Activated naive CD8-positive, alpha-beta T cell (primary cell): Measurements from ENCODE around the gene CDKAL1.

Experiments used
- H3K27ac Mint-ChIP-seq: one replicate; pipeline ENCODE4 v1.8.0; 2021; ENCODE audit warnings: mixed read lengths
- H3K27me3 Mint-ChIP-seq: one replicate; pipeline ENCODE4 v1.8.0; 2021; ENCODE audit warnings: mixed read lengths
- H3K36me3 Mint-ChIP-seq: one replicate; pipeline ENCODE4 v1.8.0; 2021; ENCODE audit warnings: mixed read lengths
- H3K4me1 Mint-ChIP-seq: one replicate; pipeline ENCODE4 v1.8.0; 2021; ENCODE audit warnings: low read depth, mixed read lengths
- H3K4me3 Mint-ChIP-seq: one replicate; pipeline ENCODE4 v1.8.0; 2021; ENCODE audit warnings: mild to moderate bottlenecking, mixed read lengths
- H3K9me3 Mint-ChIP-seq: one replicate; pipeline ENCODE4 v1.8.0; 2021; ENCODE audit warnings: low read depth, mixed read lengths

Gene CDKAL1

GRCh38 chr6:21138336-21139069 lies 604.2 kb downstream of the CDKAL1 start:
- no peaks in the 10 kb centered on the region for H3K9me3 Mint-ChIP-seq
- no peaks in the 10 kb centered on the region for H3K4me1 Mint-ChIP-seq
- H3K27ac Mint-ChIP-seq = no peak overlapping the region
- no peaks in the 10 kb centered on the region for H3K27me3 Mint-ChIP-seq
- H3K4me3 Mint-ChIP-seq = no peak overlapping the region
- peaks cover 21% of the 10 kb centered on the region for H3K36me3 Mint-ChIP-seq

GRCh38 chr6:21140966-21141365 lies 606.7 kb downstream of the CDKAL1 start:
- H3K27me3 Mint-ChIP-seq = no peaks in the 10 kb centered on the region
- peaks cover 20% of the 10 kb centered on the region for H3K36me3 Mint-ChIP-seq
- no peak overlapping the region for H3K4me3 Mint-ChIP-seq
- H3K27ac Mint-ChIP-seq = no peak overlapping the region
- no peaks in the 10 kb centered on the region for H3K9me3 Mint-ChIP-seq
- H3K4me1 Mint-ChIP-seq = no peaks in the 10 kb centered on the region

- Mint-ChIP-seq H3K27me3 (no peaks in the 10 kb centered on the region), H3K4me1 (no peaks in the 10 kb centered on the region), H3K36me3 (peaks cover 20% of the 10 kb centered on the region), H3K9me3 (no peaks in the 10 kb centered on the region), H3K4me3 (no peak overlapping the region), H3K27ac (no peak overlapping the region)
These were observed 607.5 kb downstream of the CDKAL1 start for GRCh38 chr6:21141616-21142303.

GRCh38 chr6:21142741-21143140 lies 608.5 kb downstream of the CDKAL1 start:
- Mint-ChIP-seq H3K27ac (no peak overlapping the region), H3K4me3 (no peak overlapping the region), H3K36me3 (peaks cover 20% of the 10 kb centered on the region), H3K4me1 (peaks cover 2% of the 10 kb centered on the region), H3K9me3 (no peaks in the 10 kb centered on the region), H3K27me3 (no peaks in the 10 kb centered on the region)

GRCh38 chr6:21143645-21144044 lies 609.4 kb downstream of the CDKAL1 start:
- Mint-ChIP-seq H3K9me3 (no peaks in the 10 kb centered on the region), H3K4me1 (peaks cover 2% of the 10 kb centered on the region), H3K27ac (no peak overlapping the region), H3K36me3 (peaks cover 20% of the 10 kb centered on the region), H3K27me3 (no peaks in the 10 kb centered on the region), H3K4me3 (no peak overlapping the region)

- peaks cover 18% of the 10 kb centered on the region for H3K36me3 Mint-ChIP-seq
- H3K27me3 Mint-ChIP-seq = no peaks in the 10 kb centered on the region
These were observed 610.7 kb downstream of the CDKAL1 start for GRCh38 chr6:21144928-21145327.

GRCh38 chr6:21147995-21148394 lies 613.7 kb downstream of the CDKAL1 start:
- Mint-ChIP-seq H3K27me3 (no peaks in the 10 kb centered on the region), H3K4me3 (no peak overlapping the region), H3K9me3 (no peaks in the 10 kb centered on the region), H3K27ac (no peak overlapping the region), H3K36me3 (peaks cover 17% of the 10 kb centered on the region), H3K4me1 (peaks cover 2% of the 10 kb centered on the region)

More at GRCh38 chr6:21144928-21145327, 610.7 kb downstream of the CDKAL1 start:
- Mint-ChIP-seq H3K9me3 (no peaks in the 10 kb centered on the region), H3K27ac (no peak overlapping the region), H3K4me3 (no peak overlapping the region), H3K4me1 (peaks cover 2% of the 10 kb centered on the region)

GRCh38 chr6:21149470-21149869 lies 615.2 kb downstream of the CDKAL1 start:
- peaks cover 2% of the 10 kb centered on the region for H3K4me1 Mint-ChIP-seq
- peaks cover 15% of the 10 kb centered on the region for H3K36me3 Mint-ChIP-seq
- H3K4me3 Mint-ChIP-seq = no peak overlapping the region
- H3K27me3 Mint-ChIP-seq = no peaks in the 10 kb centered on the region
- H3K27ac Mint-ChIP-seq = no peak overlapping the region
- no peaks in the 10 kb centered on the region for H3K9me3 Mint-ChIP-seq

GRCh38 chr6:21150667-21151066 lies 616.4 kb downstream of the CDKAL1 start:
- Mint-ChIP-seq H3K27me3 (no peaks in the 10 kb centered on the region), H3K27ac (no peak overlapping the region), H3K36me3 (peaks cover 13% of the 10 kb centered on the region), H3K9me3 (no peaks in the 10 kb centered on the region), H3K4me1 (peaks cover 2% of the 10 kb centered on the region), H3K4me3 (no peak overlapping the region)

- Mint-ChIP-seq H3K4me3 (no peak overlapping the region), H3K9me3 (no peaks in the 10 kb centered on the region), H3K27ac (no peak overlapping the region), H3K36me3 (peaks cover 13% of the 10 kb centered on the region), H3K27me3 (no peaks in the 10 kb centered on the region), H3K4me1 (peaks cover 2% of the 10 kb centered on the region)
These were observed 616.9 kb downstream of the CDKAL1 start for GRCh38 chr6:21151119-21151518.

- no peak overlapping the region for H3K27ac Mint-ChIP-seq
These were observed 617.3 kb downstream of the CDKAL1 start for GRCh38 chr6:21151530-21151929.

GRCh38 chr6:21157186-21157929 lies 623.1 kb downstream of the CDKAL1 start:
- H3K4me1 Mint-ChIP-seq = peaks cover 3% of the 10 kb centered on the region
- no peaks in the 10 kb centered on the region for H3K27me3 Mint-ChIP-seq
- H3K36me3 Mint-ChIP-seq = peaks cover 4% of the 10 kb centered on the region
- no peak overlapping the region for H3K4me3 Mint-ChIP-seq
- no peaks in the 10 kb centered on the region for H3K9me3 Mint-ChIP-seq
- no peak overlapping the region for H3K27ac Mint-ChIP-seq

More at GRCh38 chr6:21151530-21151929, 617.3 kb downstream of the CDKAL1 start:
- Mint-ChIP-seq H3K9me3 (no peaks in the 10 kb centered on the region), H3K4me1 (peaks cover 2% of the 10 kb centered on the region), H3K27me3 (no peaks in the 10 kb centered on the region), H3K36me3 (peaks cover 13% of the 10 kb centered on the region), H3K4me3 (no peak overlapping the region)

GRCh38 chr6:21158149-21158548 lies 623.9 kb downstream of the CDKAL1 start:
- Mint-ChIP-seq H3K9me3 (no peaks in the 10 kb centered on the region), H3K4me1 (peaks cover 5% of the 10 kb centered on the region), H3K36me3 (peaks cover 4% of the 10 kb centered on the region), H3K27me3 (no peaks in the 10 kb centered on the region), H3K27ac (no peak overlapping the region), H3K4me3 (no peak overlapping the region)

- Mint-ChIP-seq H3K27ac (no peak overlapping the region), H3K9me3 (no peaks in the 10 kb centered on the region), H3K27me3 (no peaks in the 10 kb centered on the region), H3K4me1 (peaks cover 7% of the 10 kb centered on the region), H3K4me3 (no peak overlapping the region), H3K36me3 (peaks cover 8% of the 10 kb centered on the region)
These were observed 624.6 kb downstream of the CDKAL1 start for GRCh38 chr6:21158873-21159272.

- no peak overlapping the region for H3K4me3 Mint-ChIP-seq
- no peaks in the 10 kb centered on the region for H3K9me3 Mint-ChIP-seq
- no peaks in the 10 kb centered on the region for H3K27me3 Mint-ChIP-seq
- peaks cover 9% of the 10 kb centered on the region for H3K36me3 Mint-ChIP-seq
- peaks cover 7% of the 10 kb centered on the region for H3K4me1 Mint-ChIP-seq
- no peak overlapping the region for H3K27ac Mint-ChIP-seq
These were observed 625.2 kb downstream of the CDKAL1 start for GRCh38 chr6:21159465-21159864.
